ENCODE results near the gene IL22.

The IL22 gene

DNA sequence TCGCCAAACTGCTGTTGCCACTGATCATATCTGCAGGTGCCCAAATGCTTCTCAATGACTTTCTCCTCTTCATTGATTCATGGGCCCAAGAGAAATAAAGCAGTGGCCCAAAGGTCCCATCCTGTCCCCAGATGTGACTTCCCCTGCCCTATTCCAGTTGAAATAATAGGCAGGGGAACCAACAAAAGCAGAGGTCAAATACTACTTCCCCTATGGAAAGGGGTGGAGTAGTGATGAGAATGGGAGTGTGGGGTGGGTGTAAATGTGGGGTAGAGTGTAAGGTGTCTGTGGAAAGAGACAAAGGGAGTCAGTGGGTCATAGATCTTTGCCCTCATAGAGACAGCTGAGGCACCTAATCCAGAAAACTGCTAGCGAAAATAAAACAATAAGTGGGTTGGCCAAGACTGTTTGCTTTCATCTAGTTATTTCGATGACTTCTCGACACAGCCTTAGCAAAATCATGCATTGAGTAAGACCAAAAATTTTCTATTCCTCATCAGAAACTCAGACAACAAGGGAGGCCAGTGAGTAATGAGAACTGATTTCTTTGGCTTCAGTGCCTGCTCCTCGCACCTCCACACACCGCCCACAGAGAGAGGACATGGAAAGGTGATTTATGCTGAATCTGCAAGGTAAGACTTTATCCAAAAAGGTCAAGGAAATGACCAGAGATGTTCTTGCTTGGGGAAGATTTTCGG, 10.9 kb upstream of the IL22 start:
- TF ChIP-seq FOXK2 (IDR thresholded peaks at IDR 0.05) = no peak
- TF ChIP-seq FOXA1 (IDR thresholded peaks at IDR 0.05) = no peak
- TF ChIP-seq SUZ12 (IDR thresholded peaks at IDR 0.05) = no peak
- no peak for TF ChIP-seq TARDBP (IDR thresholded peaks at IDR 0.05)
- TF ChIP-seq HDGF (IDR thresholded peaks at IDR 0.05; ENCODE audit: borderline replicate concordance) = no peak
- no peak for TF ChIP-seq L3MBTL2 (conservative IDR thresholded peaks at IDR 0.05)
- TF ChIP-seq, protein P1, sequence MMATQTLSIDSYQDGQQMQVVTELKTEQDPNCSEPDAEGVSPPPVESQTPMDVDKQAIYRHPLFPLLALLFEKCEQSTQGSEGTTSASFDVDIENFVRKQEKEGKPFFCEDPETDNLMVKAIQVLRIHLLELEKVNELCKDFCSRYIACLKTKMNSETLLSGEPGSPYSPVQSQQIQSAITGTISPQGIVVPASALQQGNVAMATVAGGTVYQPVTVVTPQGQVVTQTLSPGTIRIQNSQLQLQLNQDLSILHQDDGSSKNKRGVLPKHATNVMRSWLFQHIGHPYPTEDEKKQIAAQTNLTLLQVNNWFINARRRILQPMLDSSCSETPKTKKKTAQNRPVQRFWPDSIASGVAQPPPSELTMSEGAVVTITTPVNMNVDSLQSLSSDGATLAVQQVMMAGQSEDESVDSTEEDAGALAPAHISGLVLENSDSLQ (IDR thresholded peaks at IDR 0.05) = no peak
- TF ChIP-seq LEF1 (IDR thresholded peaks at IDR 0.05; ENCODE audit: borderline replicate concordance) = no peak
- TF ChIP-seq BHLHE40 (IDR thresholded peaks at IDR 0.05; ENCODE audit: borderline replicate concordance) = no peak
- no peak for TF ChIP-seq ZNF384 (IDR thresholded peaks at IDR 0.05)
- TF ChIP-seq FOXM1 (IDR thresholded peaks at IDR 0.05; ENCODE audit: borderline replicate concordance) = no peak
- no peak for TF ChIP-seq NFRKB (IDR thresholded peaks at IDR 0.05)
- POLR2A ChIA-PET = no interaction called here
- CTCF ChIA-PET = no interaction called here
- DNase-seq (ENCODE audit: extremely low spot score) = no peak

DNA sequence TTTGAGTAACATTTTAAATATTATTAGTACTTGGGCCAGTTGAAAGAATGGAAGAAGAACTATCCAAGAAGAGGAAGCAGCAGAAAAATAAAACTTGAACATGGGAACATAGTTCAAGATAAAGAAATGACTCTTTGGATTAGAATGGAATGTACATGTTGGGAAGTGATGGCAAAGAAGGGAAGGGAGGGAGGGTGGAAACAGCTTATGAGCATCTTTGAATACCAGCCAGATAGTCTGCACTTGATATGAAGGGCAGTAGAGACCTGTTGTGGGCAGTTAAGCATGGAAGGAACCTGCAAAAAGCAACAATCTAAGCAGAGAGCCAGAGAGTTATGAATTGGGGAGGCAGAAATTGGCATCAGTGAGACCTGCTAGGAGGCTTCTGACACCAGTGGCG, 10.0 kb upstream of the IL22 start:
- no peak for TF ChIP-seq ZNF384 (IDR thresholded peaks at IDR 0.05)
- TF ChIP-seq ELF4 (IDR thresholded peaks at IDR 0.05) = no peak
- TF ChIP-seq FOXA1 (IDR thresholded peaks at IDR 0.05) = no peak
- TF ChIP-seq L3MBTL2 (conservative IDR thresholded peaks at IDR 0.05) = no peak
- TF ChIP-seq LEF1 (IDR thresholded peaks at IDR 0.05; ENCODE audit: borderline replicate concordance) = no peak
- no peak for TF ChIP-seq FOXK2 (IDR thresholded peaks at IDR 0.05)
- TF ChIP-seq SP1 (IDR thresholded peaks at IDR 0.05) = no peak
- no peak for TF ChIP-seq BHLHE40 (IDR thresholded peaks at IDR 0.05; ENCODE audit: borderline replicate concordance)
- no peak for TF ChIP-seq FOXM1 (IDR thresholded peaks at IDR 0.05; ENCODE audit: borderline replicate concordance)
- POLR2A ChIA-PET = no interaction called here
- DNase-seq (ENCODE audit: extremely low spot score) = no peak
- CTCF ChIA-PET = no interaction called here

DNA sequence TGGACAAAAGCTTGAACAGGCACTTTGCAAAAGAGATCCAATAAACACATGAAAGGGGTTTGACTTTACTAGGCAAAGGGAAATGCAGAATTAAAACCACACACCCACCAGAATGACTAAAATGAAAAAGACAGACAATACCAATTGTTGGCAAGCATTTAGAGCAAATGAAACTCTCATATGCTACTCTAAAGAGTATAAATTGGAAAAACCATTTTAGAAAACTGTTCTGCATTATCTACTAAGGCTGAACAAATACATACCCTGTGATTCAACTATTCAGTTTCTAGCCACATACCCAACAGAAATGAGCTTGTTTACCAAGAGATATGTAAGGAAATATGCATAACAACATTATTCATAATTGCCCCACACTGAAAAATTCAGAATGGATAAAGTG, 8.5 kb upstream of the IL22 start:
- no peak for TF ChIP-seq FOXM1 (IDR thresholded peaks at IDR 0.05; ENCODE audit: borderline replicate concordance)
- TF ChIP-seq BHLHE40 (IDR thresholded peaks at IDR 0.05; ENCODE audit: borderline replicate concordance) = no peak
- TF ChIP-seq FOXK2 (IDR thresholded peaks at IDR 0.05) = no peak
- no peak for TF ChIP-seq NFRKB (IDR thresholded peaks at IDR 0.05)
- TF ChIP-seq, protein P1 (IDR thresholded peaks at IDR 0.05) = no peak
- no peak for TF ChIP-seq TARDBP (IDR thresholded peaks at IDR 0.05)
- no peak for TF ChIP-seq FOXA1 (IDR thresholded peaks at IDR 0.05)
- TF ChIP-seq CTBP1 (IDR thresholded peaks at IDR 0.05; ENCODE audit: borderline replicate concordance) = no peak
- no peak for TF ChIP-seq L3MBTL2 (conservative IDR thresholded peaks at IDR 0.05)
- no peak for TF ChIP-seq ARNT (IDR thresholded peaks at IDR 0.05)
- TF ChIP-seq SUZ12 (IDR thresholded peaks at IDR 0.05) = no peak
- TF ChIP-seq ELF4 (IDR thresholded peaks at IDR 0.05) = no peak
- TF ChIP-seq SP1 (IDR thresholded peaks at IDR 0.05) = no peak

GRCh38 chr12:68260153-68260552, 6.7 kb upstream of the IL22 start:
- no peak for DNase-seq (ENCODE audit: extremely low spot score)
- CTCF ChIA-PET = no interaction called here
- POLR2A ChIA-PET = no interaction called here
- no peak for TF ChIP-seq SP1 (IDR thresholded peaks at IDR 0.05)
- no peak for TF ChIP-seq NFRKB (IDR thresholded peaks at IDR 0.05)
- TF ChIP-seq ELF4 (IDR thresholded peaks at IDR 0.05) = no peak
- TF ChIP-seq FOXA1 (IDR thresholded peaks at IDR 0.05) = no peak
- no peak for TF ChIP-seq HDGF (IDR thresholded peaks at IDR 0.05; ENCODE audit: borderline replicate concordance)
- TF ChIP-seq FOXM1 (IDR thresholded peaks at IDR 0.05; ENCODE audit: borderline replicate concordance) = no peak
- TF ChIP-seq, protein P1 (IDR thresholded peaks at IDR 0.05) = no peak

More for the DNA sequence above, 8.5 kb upstream of the IL22 start:
- CTCF ChIA-PET = no interaction called here
- POLR2A ChIA-PET = no interaction called here
- no peak for DNase-seq (ENCODE audit: extremely low spot score)

DNA sequence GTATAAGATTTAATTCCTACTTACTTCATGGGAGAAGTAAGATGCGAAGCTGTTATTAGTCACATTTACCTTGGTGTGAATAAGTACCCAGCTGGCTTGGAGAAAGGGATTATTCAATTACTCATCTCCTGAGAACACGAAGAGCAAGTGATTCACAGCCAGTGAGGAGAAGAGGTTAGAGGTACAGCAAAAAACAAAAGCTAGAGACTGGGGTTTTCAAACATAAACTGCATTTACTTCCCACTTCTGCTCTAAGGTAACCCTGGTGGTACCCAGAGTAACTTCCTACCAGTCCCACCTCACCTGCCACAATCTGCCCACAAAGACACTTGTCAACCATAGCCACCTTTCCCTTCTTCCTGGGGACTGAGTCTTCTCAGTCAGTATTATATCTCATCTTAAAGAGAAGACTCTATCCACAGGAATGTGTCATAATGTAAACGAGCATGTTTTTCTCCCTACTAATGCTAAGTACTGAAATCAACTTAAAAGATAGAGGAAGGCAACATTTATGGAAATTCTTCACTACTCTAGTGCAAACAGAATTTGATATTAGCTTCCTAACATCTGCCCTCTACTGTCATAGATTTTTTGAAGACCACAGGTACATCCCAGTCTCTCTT, 6.0 kb upstream of the IL22 start:
- TF ChIP-seq NFRKB (IDR thresholded peaks at IDR 0.05) (no peak), LEF1 (IDR thresholded peaks at IDR 0.05; ENCODE audit: borderline replicate concordance) (no peak), ZNF384 (IDR thresholded peaks at IDR 0.05) (no peak), ELF4 (IDR thresholded peaks at IDR 0.05) (no peak), FOXK2 (IDR thresholded peaks at IDR 0.05) (no peak), BHLHE40 (IDR thresholded peaks at IDR 0.05; ENCODE audit: borderline replicate concordance) (no peak), SP1 (IDR thresholded peaks at IDR 0.05) (no peak), HDGF (IDR thresholded peaks at IDR 0.05; ENCODE audit: borderline replicate concordance) (no peak), L3MBTL2 (conservative IDR thresholded peaks at IDR 0.05) (no peak), CTBP1 (IDR thresholded peaks at IDR 0.05; ENCODE audit: borderline replicate concordance) (no peak), ARNT (IDR thresholded peaks at IDR 0.05) (no peak), TARDBP (IDR thresholded peaks at IDR 0.05) (no peak), SUZ12 (IDR thresholded peaks at IDR 0.05) (no peak), FOXM1 (IDR thresholded peaks at IDR 0.05; ENCODE audit: borderline replicate concordance) (no peak), FOXA1 (IDR thresholded peaks at IDR 0.05) (no peak)
- TF ChIP-seq, protein P1 (IDR thresholded peaks at IDR 0.05) = no peak
- CTCF ChIA-PET = no interaction called here
- DNase-seq (ENCODE audit: extremely low spot score) = no peak
- POLR2A ChIA-PET = no interaction called here

All from HEK293T (cell line).